Measurements from ENCODE around the gene UBE2V1. TPM values are rescaled to one million over a fixed set of nuclear protein-coding genes. Genes with fewer than 3 reads are reported as not detected.

Gene UBE2V1
- total and polyA plus RNA-seq, 2 of the 13 experiments (the other 11 are each of a cell fraction or from before 2014, with no cell fraction given) = 81.3 to 132 TPM

DNA sequence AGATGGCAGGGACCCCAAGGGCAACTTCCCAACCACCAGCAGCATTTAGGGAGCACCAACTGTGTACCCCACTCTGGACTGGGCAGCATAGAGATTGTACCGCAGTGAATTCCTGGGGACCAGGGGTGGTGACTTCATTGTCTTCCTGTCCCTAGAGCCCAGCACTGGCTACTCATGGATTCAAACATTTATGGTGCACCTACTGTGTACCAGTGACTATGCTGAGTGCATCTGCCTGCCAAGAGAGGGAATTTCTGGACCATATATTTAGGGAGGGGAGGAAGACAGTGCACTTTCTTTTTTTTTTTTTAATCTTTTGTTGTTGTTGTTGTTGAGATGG is 55.3 kb downstream of the UBE2V1 start (continued):
- TF ChIP-seq, protein P1, sequence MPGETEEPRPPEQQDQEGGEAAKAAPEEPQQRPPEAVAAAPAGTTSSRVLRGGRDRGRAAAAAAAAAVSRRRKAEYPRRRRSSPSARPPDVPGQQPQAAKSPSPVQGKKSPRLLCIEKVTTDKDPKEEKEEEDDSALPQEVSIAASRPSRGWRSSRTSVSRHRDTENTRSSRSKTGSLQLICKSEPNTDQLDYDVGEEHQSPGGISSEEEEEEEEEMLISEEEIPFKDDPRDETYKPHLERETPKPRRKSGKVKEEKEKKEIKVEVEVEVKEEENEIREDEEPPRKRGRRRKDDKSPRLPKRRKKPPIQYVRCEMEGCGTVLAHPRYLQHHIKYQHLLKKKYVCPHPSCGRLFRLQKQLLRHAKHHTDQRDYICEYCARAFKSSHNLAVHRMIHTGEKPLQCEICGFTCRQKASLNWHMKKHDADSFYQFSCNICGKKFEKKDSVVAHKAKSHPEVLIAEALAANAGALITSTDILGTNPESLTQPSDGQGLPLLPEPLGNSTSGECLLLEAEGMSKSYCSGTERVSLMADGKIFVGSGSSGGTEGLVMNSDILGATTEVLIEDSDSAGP (CRISPR knock-in tag; IDR thresholded peaks at IDR 0.05; ENCODE audit: borderline replicate concordance) = 0 out of 2 replicates have a peak, but pooled peaks have one; percentile 9
- TF ChIP-seq, protein P2, sequence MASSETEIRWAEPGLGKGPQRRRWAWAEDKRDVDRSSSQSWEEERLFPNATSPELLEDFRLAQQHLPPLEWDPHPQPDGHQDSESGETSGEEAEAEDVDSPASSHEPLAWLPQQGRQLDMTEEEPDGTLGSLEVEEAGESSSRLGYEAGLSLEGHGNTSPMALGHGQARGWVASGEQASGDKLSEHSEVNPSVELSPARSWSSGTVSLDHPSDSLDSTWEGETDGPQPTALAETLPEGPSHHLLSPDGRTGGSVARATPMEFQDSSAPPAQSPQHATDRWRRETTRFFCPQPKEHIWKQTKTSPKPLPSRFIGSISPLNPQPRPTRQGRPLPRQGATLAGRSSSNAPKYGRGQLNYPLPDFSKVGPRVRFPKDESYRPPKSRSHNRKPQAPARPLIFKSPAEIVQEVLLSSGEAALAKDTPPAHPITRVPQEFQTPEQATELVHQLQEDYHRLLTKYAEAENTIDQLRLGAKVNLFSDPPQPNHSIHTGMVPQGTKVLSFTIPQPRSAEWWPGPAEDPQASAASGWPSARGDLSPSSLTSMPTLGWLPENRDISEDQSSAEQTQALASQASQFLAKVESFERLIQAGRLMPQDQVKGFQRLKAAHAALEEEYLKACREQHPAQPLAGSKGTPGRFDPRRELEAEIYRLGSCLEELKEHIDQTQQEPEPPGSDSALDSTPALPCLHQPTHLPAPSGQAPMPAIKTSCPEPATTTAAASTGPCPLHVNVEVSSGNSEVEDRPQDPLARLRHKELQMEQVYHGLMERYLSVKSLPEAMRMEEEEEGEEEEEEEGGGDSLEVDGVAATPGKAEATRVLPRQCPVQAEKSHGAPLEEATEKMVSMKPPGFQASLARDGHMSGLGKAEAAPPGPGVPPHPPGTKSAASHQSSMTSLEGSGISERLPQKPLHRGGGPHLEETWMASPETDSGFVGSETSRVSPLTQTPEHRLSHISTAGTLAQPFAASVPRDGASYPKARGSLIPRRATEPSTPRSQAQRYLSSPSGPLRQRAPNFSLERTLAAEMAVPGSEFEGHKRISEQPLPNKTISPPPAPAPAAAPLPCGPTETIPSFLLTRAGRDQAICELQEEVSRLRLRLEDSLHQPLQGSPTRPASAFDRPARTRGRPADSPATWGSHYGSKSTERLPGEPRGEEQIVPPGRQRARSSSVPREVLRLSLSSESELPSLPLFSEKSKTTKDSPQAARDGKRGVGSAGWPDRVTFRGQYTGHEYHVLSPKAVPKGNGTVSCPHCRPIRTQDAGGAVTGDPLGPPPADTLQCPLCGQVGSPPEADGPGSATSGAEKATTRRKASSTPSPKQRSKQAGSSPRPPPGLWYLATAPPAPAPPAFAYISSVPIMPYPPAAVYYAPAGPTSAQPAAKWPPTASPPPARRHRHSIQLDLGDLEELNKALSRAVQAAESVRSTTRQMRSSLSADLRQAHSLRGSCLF (CRISPR knock-in tag; IDR thresholded peaks at IDR 0.05; ENCODE audit: borderline replicate concordance) = no peak
- TF ChIP-seq ZBTB3 (CRISPR knock-in tag; IDR thresholded peaks at IDR 0.05; ENCODE audit: borderline replicate concordance, low read depth) (no peak), EED (CRISPR knock-in tag; IDR thresholded peaks at IDR 0.05) (0 out of 2 replicates have a peak, but pooled peaks have one; percentile 39), RBFOX2 (IDR thresholded peaks at IDR 0.05; ENCODE audit: low read depth, low read length) (no peak), ZNF430 (CRISPR knock-in tag; IDR thresholded peaks at IDR 0.05) (no peak)
- TF ChIP-seq, protein P3, sequence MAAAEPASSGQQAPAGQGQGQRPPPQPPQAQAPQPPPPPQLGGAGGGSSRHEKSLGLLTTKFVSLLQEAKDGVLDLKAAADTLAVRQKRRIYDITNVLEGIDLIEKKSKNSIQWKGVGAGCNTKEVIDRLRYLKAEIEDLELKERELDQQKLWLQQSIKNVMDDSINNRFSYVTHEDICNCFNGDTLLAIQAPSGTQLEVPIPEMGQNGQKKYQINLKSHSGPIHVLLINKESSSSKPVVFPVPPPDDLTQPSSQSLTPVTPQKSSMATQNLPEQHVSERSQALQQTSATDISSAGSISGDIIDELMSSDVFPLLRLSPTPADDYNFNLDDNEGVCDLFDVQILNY (CRISPR knock-in tag; conservative IDR thresholded peaks at IDR 0.05) = no peak
